HG03159 (cell line): Measurements from ENCODE around the gene ARHGEF17.

Experiments used
- ATAC-seq: cut with Tn5 transposase; IDR thresholded peaks from one replicate; pipeline ENCODE4 v1.9.1; 2021; ENCODE audit warnings: mild to moderate bottlenecking, moderate library complexity; ENCODE audit not compliant: unreplicated experiment

The ARHGEF17 gene

GRCh38 chr11:73291196-73291595, 16.9 kb upstream of the ARHGEF17 start:
- ATAC-seq = no peak

GRCh38 chr11:73291781-73292524, 16.1 kb upstream of the ARHGEF17 start:
- no peak for ATAC-seq

GRCh38 chr11:73292525-73292894, 15.6 kb upstream of the ARHGEF17 start:
- ATAC-seq = no peak

- no peak for ATAC-seq
Measured at GRCh38 chr11:73293356-73293936, 14.6 kb upstream of the ARHGEF17 start.

GRCh38 chr11:73294604-73295003, 13.5 kb upstream of the ARHGEF17 start:
- ATAC-seq = no peak

DNA sequence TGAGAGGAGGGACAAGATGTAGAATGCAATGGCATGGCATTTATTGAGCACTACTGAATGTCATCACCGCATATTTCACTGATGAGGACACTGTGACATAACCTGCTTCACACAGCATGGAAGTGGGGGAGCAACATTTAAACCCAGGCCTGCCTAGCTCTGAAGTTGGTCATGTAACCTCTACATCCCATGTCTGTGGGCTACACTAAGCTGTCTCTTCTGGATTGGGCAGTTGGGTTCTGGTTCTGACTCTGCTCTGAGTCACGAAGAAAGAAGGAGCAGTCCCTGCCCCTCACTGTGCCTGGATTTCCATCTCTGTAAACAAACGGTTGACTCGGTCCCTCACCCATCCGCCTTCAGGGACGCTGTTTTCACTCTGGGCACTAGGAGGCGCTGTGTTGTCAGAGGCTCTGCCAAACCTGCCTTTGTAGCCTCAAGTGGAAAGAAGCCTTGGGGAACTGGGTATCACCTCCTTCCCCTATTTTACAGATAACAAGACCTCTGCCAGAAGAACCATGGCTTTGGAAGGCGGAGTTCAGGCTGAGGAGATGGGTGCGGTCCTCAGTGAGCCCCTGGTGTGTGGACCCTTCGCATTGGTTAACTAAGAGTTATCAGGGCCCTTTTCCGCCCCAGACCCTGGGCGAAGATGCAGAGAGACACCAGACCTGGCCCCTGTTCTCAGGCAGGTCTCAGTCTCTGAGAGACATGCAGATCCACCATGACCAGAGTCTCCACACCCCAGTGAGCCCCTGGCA, 12.7 kb upstream of the ARHGEF17 start:
- no peak for ATAC-seq

GRCh38 chr11:73295996-73296318, 12.1 kb upstream of the ARHGEF17 start:
- no peak for ATAC-seq

GRCh38 chr11:73296501-73297230, 11.4 kb upstream of the ARHGEF17 start:
- ATAC-seq = no peak

- no peak for ATAC-seq
Measured at GRCh38 chr11:73297231-73297590, 10.9 kb upstream of the ARHGEF17 start.

DNA sequence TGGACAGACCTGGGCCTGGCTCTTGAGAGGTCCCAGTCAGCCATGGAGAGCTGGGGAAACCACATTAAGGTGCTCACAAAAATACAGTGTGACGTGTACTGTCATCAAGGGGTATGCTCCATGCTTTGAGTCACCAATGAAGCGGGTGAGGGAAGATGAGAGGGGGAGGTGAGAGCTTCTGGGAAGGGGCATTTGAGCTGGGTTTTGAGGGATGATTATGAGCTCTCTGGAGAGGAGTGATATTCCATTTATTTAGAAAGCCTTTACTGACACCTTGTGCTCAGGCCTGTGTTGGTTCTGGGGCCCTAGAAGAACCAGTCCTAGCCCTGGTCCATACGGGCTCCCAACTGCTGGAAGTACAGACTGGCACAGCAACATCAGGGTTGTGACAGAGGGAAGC, 10.4 kb upstream of the ARHGEF17 start:
- ATAC-seq = no peak

GRCh38 chr11:73298233-73298632, 9.8 kb upstream of the ARHGEF17 start:
- no peak for ATAC-seq

DNA sequence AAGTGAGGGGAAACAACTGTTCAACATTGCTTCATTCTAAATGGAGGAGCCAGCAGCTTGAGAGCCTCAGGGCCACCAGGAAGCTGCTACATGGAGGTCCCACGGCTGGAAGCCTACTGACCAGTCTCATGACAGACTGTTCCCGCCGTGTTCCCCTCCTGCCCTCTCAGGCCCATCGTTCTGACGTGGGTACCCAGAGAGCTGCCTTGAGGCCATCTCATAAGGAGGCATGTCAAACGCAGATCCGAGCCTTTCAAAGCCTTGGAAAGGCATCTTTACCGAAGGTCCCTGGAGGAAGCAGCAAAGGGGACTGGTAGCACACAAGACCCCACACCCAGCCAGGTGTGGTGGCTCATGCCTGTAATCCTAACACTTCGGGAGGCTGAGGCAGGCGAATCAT, 8.3 kb upstream of the ARHGEF17 start:
- no peak for ATAC-seq

GRCh38 chr11:73306069-73306841, 1.8 kb upstream of the ARHGEF17 start:
- no peak for ATAC-seq

GRCh38 chr11:73306977-73307322, 1.1 kb upstream of the ARHGEF17 start:
- no peak for ATAC-seq

GRCh38 chr11:73307323-73308002, 613 bp upstream of the ARHGEF17 start:
- peak; percentile 57 for ATAC-seq

- ATAC-seq = no peak
Measured at GRCh38 chr11:73308961-73309919, 1.2 kb downstream of the ARHGEF17 start.

DNA sequence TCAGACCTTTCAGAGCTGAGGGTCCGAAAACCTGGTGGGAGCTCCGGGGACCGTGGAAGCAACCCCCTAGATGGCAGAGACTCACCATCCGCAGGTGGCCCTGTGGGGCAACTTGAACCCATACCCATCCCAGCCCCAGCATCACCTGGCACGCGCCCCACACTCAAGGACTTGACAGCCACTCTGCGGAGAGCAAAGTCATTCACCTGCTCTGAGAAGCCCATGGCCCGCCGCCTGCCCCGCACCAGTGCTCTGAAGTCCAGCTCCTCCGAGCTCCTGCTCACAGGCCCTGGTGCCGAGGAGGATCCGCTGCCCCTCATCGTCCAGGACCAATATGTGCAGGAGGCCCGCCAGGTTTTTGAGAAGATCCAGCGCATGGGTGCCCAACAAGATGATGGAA, 2.0 kb downstream of the ARHGEF17 start:
- ATAC-seq = no peak

GRCh38 chr11:73310661-73311393, 2.8 kb downstream of the ARHGEF17 start:
- no peak for ATAC-seq
